Testis (tissue), 2 donors: ENCODE results near the gene PDE6A.

Source experiments
- POLR2A ChIP-seq: fragments of 450-650 bp; IDR thresholded peaks from one replicate; pipeline ENCODE4 v1.6.1; 2017; ENCODE audit warnings: antibody characterized with exemption, mild to moderate bottlenecking, moderate library complexity
- TF ChIP-seq, protein P1 (sequence below), 3 experiments: fragments of 450-650 bp in 2 of 3; fragments of 200-600 bp in 1 of 3; sonication (generic) in 1 of 3; IDR thresholded peaks; one replicate each; pipeline ENCODE4 v1.5.1; 2016 to 2019; ENCODE audit warnings: antibody characterized with exemption in 3 of 3, mild to moderate bottlenecking in 2 of 3, moderate library complexity in 1 of 3

- TF ChIP-seq, protein P1, sequence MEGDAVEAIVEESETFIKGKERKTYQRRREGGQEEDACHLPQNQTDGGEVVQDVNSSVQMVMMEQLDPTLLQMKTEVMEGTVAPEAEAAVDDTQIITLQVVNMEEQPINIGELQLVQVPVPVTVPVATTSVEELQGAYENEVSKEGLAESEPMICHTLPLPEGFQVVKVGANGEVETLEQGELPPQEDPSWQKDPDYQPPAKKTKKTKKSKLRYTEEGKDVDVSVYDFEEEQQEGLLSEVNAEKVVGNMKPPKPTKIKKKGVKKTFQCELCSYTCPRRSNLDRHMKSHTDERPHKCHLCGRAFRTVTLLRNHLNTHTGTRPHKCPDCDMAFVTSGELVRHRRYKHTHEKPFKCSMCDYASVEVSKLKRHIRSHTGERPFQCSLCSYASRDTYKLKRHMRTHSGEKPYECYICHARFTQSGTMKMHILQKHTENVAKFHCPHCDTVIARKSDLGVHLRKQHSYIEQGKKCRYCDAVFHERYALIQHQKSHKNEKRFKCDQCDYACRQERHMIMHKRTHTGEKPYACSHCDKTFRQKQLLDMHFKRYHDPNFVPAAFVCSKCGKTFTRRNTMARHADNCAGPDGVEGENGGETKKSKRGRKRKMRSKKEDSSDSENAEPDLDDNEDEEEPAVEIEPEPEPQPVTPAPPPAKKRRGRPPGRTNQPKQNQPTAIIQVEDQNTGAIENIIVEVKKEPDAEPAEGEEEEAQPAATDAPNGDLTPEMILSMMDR (IDR thresholded peaks at IDR 0.05) = no peak
- TF ChIP-seq POLR2A = no peak
Observed at GRCh38 chr5:149817539-149818060, 127.0 kb downstream of the PDE6A start.
